HL-60/S4 treated with retinoic acid at 250 ng/mL for 4 days and 3 days (cell line): ENCODE data around the gene FBXO44.

Experiments used
- in situ Hi-C: fragments of 300-500 bp; cut with MboI; formaldehyde crosslinking; loops from 2 replicates; pipeline ENCODE4 v1.7.0; 2022; ENCODE audit warnings: low sequenced_read_pairs

Gene FBXO44

DNA sequence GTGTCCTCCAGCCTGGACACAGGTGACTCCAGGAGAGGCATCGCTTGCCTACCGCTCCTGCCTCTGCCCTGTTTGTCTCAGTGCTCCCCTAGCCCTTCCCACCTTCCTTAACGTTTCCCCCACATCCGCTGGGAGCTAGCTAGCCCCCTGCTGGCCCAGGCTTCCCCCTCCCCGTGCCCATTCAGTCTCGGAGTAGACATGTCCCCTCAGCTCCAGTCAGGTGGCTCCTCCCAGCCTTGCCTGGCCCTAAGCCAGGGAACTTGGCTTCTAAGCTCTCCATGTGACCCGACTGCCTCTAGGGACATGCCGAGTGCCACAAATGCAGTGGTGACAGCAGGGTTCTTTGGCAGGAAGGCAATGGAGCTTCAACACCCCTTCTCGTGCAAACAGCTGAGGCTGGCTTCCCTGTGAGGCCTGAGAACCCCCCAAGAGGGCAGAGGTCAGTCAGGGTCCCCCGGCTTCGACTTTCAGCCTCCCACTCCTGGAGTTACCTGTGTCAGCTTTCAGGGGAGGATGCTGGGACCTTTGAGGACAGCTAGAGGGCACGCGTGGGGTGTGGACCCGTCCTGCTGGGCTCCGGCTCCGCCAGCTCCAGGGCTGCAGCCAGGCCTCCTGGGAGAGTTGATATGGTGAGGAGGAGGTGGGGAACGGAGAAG lies 53.1 kb downstream of the FBXO44 start:
- in situ Hi-C loops = no loop called here

DNA sequence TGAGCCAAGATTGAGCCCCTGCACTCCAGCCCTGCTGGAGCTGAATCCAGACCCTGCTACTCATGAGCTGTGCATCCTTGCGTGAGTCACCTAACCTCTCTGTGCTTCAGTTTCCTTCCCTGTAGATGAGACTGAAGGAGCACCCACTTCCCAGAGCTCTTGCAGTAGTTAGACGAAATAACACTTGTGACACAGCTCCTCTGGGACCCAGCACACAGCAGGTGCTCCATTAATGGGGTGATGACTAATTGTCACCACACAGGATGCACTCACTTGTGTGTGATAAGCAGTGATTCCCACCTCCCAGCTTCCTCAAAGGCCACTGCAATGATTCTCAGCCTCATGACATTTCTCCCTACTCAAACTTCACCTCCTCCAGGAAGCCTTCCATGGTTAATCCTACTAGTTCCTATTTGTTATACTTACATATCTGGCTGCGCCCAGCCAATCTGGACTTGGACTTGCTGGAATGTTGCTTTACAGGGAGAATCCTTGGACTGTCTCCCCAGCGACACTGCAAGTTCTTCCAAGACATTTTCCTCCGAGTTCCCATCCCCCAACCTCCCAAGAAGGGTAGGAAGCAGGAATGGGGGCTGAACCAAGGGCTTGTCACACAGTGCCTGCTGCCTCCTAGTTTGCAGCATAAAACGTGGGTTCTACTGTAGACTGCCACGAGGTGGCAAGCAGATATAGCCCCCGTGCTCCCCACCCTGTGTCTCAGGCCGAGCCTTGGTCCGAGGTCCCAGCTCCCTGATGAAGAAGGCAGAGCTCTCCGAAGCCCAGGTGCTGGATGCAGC lies 54.1 kb downstream of the FBXO44 start:
- in situ Hi-C loops = no loop called here

DNA sequence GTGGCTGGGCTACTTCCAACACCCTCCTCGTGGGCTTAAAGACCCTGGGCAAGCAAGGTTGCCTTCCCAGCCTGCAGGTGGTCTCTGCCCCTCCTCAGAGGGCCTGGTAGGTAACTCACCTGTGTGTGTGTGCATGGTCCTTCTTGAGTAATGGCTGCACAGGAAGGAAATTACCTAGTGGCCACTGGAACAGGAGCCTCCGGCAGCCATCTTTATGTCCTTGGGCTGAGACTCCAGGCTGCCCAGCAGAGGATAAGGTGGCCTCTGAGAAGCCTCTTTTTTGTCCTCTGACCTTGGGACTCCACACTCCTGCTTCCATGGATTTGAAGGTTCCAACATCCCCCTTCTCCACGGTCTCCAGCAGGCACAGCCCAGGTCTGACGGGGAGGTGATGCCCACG lies 56.8 kb downstream of the FBXO44 start:
- in situ Hi-C loops = no loop called here

DNA sequence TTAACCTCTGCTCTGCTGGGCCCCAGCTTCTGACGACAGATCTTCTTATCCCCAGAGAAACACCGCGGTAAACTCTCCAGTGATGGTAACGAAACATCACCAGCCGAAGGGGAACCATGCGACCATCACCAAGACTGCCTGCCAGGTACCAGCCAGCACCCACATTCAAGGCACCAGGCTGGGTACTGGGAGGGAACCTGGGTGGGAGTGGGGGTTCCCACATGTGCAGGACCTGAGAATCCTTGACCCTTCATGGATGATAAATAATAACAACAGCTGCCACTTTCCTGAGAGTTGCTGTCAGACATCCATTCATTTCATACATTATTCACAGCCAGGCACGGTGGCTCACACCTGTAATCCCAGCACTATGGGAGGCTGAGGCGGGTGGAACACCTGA lies 57.6 kb downstream of the FBXO44 start:
- in situ Hi-C loops = no loop called here
